ENCODE data around the gene MCF2.

MCF2 gene

DNA sequence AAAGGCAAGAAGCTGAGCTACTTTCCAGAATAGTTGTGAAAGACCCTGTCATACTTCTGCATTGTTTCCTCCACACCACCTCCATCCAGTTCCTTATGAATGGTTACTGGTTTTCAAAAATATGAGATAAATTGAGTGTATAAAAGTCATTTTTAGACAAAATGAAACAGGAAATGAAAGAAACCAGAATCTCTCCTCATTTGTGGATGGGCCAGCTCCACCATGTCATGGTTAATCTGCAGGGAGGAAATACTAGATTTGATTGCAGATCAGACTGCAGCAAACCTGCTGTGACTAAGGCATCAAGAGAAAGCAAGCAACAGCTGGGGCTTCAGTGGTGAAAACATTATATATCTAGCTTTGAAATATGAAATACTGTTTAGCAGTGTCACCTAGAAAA, 153.6 kb downstream of the MCF2 start:
- Mint-ChIP-seq H3K27me3 (ENCODE audit: low read depth) (peaks cover 14% of the 10 kb centered on the region), H3K36me3 (ENCODE audit: low read depth) (no peaks in the 10 kb centered on the region), H3K4me3 (no peak overlapping the region)

GRCh38 chrX:139544591-139544990, 163.4 kb downstream of the MCF2 start:
- H3K4me1 Mint-ChIP-seq (ENCODE audit: low read depth), result no peaks in the 10 kb centered on the region
- H3K9me3 Mint-ChIP-seq, result no peaks in the 10 kb centered on the region
- no peaks in the 10 kb centered on the region for H3K27me3 Mint-ChIP-seq (ENCODE audit: low read depth)
- H3K4me3 Mint-ChIP-seq, result no peak overlapping the region
- H3K36me3 Mint-ChIP-seq (ENCODE audit: low read depth), result no peaks in the 10 kb centered on the region
- H3K27ac Mint-ChIP-seq, result no peak overlapping the region

More for the DNA sequence above, 153.6 kb downstream of the MCF2 start:
- Mint-ChIP-seq H3K27ac (no peak overlapping the region), H3K9me3 (no peaks in the 10 kb centered on the region), H3K4me1 (ENCODE audit: low read depth) (peaks cover 4% of the 10 kb centered on the region)

- Mint-ChIP-seq H3K27me3 (ENCODE audit: low read depth) (no peaks in the 10 kb centered on the region), H3K4me1 (ENCODE audit: low read depth) (no peaks in the 10 kb centered on the region), H3K27ac (no peak overlapping the region), H3K9me3 (no peaks in the 10 kb centered on the region), H3K4me3 (no peak overlapping the region), H3K36me3 (ENCODE audit: low read depth) (no peaks in the 10 kb centered on the region)
Observed at GRCh38 chrX:139543920-139544319, 164.0 kb downstream of the MCF2 start.

- Mint-ChIP-seq H3K36me3 (ENCODE audit: low read depth) (no peaks in the 10 kb centered on the region), H3K27ac (no peak overlapping the region), H3K27me3 (ENCODE audit: low read depth) (no peaks in the 10 kb centered on the region), H3K9me3 (no peaks in the 10 kb centered on the region), H3K4me3 (no peak overlapping the region), H3K4me1 (ENCODE audit: low read depth) (no peaks in the 10 kb centered on the region)
Observed at GRCh38 chrX:139542652-139543051, 165.3 kb downstream of the MCF2 start.

DNA sequence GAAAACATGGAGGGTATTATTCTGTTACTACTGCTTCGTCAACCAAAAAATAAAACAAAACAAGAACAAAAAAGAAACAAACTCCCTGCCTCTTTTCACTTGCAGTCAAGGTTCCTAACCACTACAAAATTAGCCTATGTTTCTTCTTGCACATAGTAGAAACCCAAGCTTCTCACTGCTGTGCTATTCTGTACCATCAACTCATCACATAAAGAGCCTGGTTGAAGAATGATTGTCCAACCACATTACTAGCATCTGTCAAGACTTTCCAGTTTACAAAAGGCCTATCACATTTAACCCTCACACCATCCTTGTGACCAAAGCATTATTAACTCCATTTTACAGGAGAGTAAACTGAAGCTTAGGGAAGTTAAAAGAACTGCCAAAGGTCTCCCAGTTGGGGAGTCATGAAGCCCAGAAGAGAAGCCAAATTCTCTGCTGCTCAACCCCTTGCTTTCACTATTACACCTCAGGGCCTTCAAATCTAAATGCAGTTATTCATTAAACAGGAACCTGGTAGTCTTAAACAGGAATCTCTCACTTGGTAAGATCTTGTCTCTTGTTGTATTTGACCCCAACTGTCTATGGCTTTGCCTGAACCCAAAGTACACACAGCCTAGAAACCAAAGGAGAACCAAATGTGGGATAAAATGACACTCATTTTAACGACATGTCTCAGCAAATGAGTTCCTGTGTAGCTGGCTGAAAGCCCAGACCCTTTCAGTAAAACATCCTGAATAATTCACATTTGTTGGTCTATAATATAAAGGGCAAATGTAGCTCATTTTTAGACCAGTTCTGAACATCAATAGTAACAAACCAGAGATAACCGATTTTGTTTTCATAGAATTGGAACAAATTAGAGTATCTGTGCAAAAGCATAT, 168.8 kb downstream of the MCF2 start:
- Mint-ChIP-seq H3K4me3 (no peak overlapping the region), H3K27me3 (ENCODE audit: low read depth) (no peaks in the 10 kb centered on the region), H3K9me3 (no peaks in the 10 kb centered on the region), H3K27ac (no peak overlapping the region), H3K36me3 (ENCODE audit: low read depth) (no peaks in the 10 kb centered on the region), H3K4me1 (ENCODE audit: low read depth) (no peaks in the 10 kb centered on the region)

DNA sequence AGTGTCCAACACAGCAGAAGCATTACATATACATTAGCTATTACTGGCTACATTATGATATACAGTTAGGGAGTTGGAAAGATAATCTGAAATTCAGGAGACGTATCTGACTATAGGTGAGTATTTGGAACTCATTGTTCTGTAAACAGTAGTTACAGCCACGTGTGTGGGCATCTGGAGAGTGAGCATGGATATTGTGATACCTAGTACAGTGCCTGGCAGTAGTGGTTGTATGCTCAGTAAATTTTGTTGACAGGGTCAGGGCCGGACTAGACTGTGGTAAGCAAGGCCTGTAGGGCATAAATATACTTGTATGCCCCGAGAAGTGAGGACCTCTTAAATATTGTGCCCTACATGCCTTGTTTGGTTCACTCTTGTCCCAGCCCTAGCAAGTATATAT, 174.5 kb downstream of the MCF2 start:
- Mint-ChIP-seq H3K4me3 (no peak overlapping the region), H3K9me3 (no peaks in the 10 kb centered on the region), H3K27ac (no peak overlapping the region), H3K36me3 (ENCODE audit: low read depth) (no peaks in the 10 kb centered on the region), H3K4me1 (ENCODE audit: low read depth) (no peaks in the 10 kb centered on the region), H3K27me3 (ENCODE audit: low read depth) (no peaks in the 10 kb centered on the region)

- no peaks in the 10 kb centered on the region for H3K27me3 Mint-ChIP-seq (ENCODE audit: low read depth)
- H3K4me3 Mint-ChIP-seq, result no peak overlapping the region
- no peaks in the 10 kb centered on the region for H3K9me3 Mint-ChIP-seq
- no peaks in the 10 kb centered on the region for H3K36me3 Mint-ChIP-seq (ENCODE audit: low read depth)
- no peaks in the 10 kb centered on the region for H3K4me1 Mint-ChIP-seq (ENCODE audit: low read depth)
- no peak overlapping the region for H3K27ac Mint-ChIP-seq
Observed at GRCh38 chrX:139532834-139533233, 175.1 kb downstream of the MCF2 start.

All from T-helper 1 cell treated with Interleukin-12 subunit alpha and Interleukin-12 subunit beta and Interleukin-4 antibody, amounts not matched to agents 30 μg/mL and 1 μg/mL, for 36 hours (primary cell).